A673 (cell line): ENCODE results near the gene CUBN. TPM values are rescaled to one million over a fixed set of nuclear protein-coding genes. Genes with fewer than 3 reads are reported as not detected.

Experiments
- BruUV-seq: library from RNA; stranded (reverse); fragments of 400-500 nt; replicated peaks from 2 replicates; lab custom pipeline; 2021; lab: Mats Ljungman, UMichigan
- CTCF ChIA-PET: fragments of 300-600 bp; sonication (Branson Sonifier 250); formaldehyde crosslinking; loops from one replicate; lab custom pipeline; 2022; ENCODE audit warnings: antibody characterized with exemption; lab: Charles Lee
- POLR2A ChIA-PET: fragments of 300-600 bp; sonication (Branson Sonifier 250); formaldehyde crosslinking; loops from one replicate; lab custom pipeline; 2022; ENCODE audit warnings: antibody characterized with exemption; ENCODE audit not compliant: low non-redundant PET; lab: Charles Lee
- DNase-seq: peaks from one replicate; pipeline ENCODE4 v3.0.0-alpha.2; 2015; ENCODE audit warnings: low spot score
- H3K27ac ChIP-seq: fragments of 200-600 bp; sonication (generic); 2 replicates; pipeline ENCODE4 v1.5.1; 2016; ENCODE audit warnings: mixed run types, low read depth, mild to moderate bottlenecking, mixed read lengths, antibody characterized with exemption, low read length; ENCODE audit not compliant: poor library complexity, severe bottlenecking
- H3K27me3 ChIP-seq: fragments of 200-600 bp; sonication (generic); replicated peaks from 2 replicates; pipeline ENCODE4 v1.6.1; 2017; ENCODE audit warnings: mixed run types, low read depth, mild to moderate bottlenecking, mixed read lengths, antibody characterized with exemption, low read length; ENCODE audit not compliant: insufficient read depth, poor library complexity
- H3K36me3 ChIP-seq: fragments of 200-600 bp; sonication (generic); 2 replicates; pipeline ENCODE4 v1.6.1; 2016; ENCODE audit warnings: mixed run types, mild to moderate bottlenecking, mixed read lengths, antibody characterized with exemption, low read length; ENCODE audit not compliant: insufficient read depth, poor library complexity, severe bottlenecking
- H3K4me1 ChIP-seq: fragments of 200-600 bp; sonication (generic); 2 replicates; pipeline ENCODE4 v1.6.1; 2017; ENCODE audit warnings: mixed run types, mild to moderate bottlenecking, mixed read lengths, antibody characterized with exemption, low read length; ENCODE audit not compliant: insufficient read depth, poor library complexity, severe bottlenecking
- H3K4me3 ChIP-seq: fragments of 200-600 bp; sonication (generic); 2 replicates; pipeline ENCODE4 v1.5.1; 2016; ENCODE audit warnings: low read depth, mixed run types, mild to moderate bottlenecking, mixed read lengths, low read length; ENCODE audit not compliant: poor library complexity, severe bottlenecking
- H3K9me3 ChIP-seq: fragments of 200-600 bp; sonication (generic); 2 replicates; pipeline ENCODE4 v1.6.1; 2016; ENCODE audit warnings: mixed run types, low read depth, mild to moderate bottlenecking, mixed read lengths, antibody characterized with exemption, low read length; ENCODE audit not compliant: poor library complexity, severe bottlenecking
- EZH2 ChIP-seq: fragments of 200-600 bp; sonication (generic); IDR thresholded peaks from 2 replicates; pipeline ENCODE4 v1.6.1; 2017; ENCODE audit warnings: borderline replicate concordance, low read depth, mild to moderate bottlenecking, mixed read lengths, antibody characterized with exemption, low read length; ENCODE audit not compliant: poor library complexity, severe bottlenecking
- intact Hi-C: fragments of 100-400 bp; cut with micrococcal nuclease; formaldehyde crosslinking; loops from one replicate; pipeline ENCODE4 v1.10.0; 2022; ENCODE audit not compliant: unreplicated experiment
- total RNA-seq: library from RNA; stranded (reverse); gene quantifications from 2 replicates; pipeline ENCODE4 v1.2.3, GENCODE V29; 2021
- TF ChIP-seq, protein P1 (sequence below): fragments of 300-800, 200-600 bp; sonication (generic); conservative IDR thresholded peaks from 2 replicates; pipeline ENCODE4 v1.5.1; 2017; ENCODE audit warnings: low read depth, mild to moderate bottlenecking, antibody characterized with exemption, low read length, moderate library complexity, mixed read lengths

Gene CUBN
- total RNA-seq, 1 experiment from 2014 or later: 3.4 TPM

DNA sequence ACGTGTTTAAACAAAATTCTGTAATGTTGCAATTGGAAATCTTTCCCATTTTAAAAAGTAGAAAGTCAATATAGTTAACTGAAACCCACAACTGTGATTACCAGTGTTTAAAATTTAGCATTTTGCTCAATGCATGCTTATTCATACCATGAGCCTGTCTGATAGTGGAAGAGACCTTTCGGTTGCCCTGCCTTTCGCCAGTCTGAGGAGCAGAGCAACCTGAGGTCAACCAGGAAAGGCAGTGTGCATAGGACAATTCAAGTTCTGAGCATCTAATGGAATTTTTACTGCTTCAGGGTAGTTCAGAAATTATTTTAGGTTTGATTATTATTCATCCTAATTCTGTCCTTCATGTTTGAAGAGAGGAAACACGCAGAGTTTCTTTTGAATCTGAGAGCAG lies 100.8 kb downstream of the CUBN start:
- peak overlapping the region; percentile 8 for H3K4me3 ChIP-seq
- POLR2A ChIA-PET: no interaction called here
- peak overlapping the region; percentile 84 for H3K27ac ChIP-seq
- CTCF ChIA-PET: no interaction called here
- H3K4me1 ChIP-seq: peaks cover 78% of the 10 kb centered on the region
- H3K36me3 ChIP-seq: no peaks in the 10 kb centered on the region
- no peak for DNase-seq
- H3K27me3 ChIP-seq: no peaks in the 10 kb centered on the region
- TF ChIP-seq, protein P1, sequence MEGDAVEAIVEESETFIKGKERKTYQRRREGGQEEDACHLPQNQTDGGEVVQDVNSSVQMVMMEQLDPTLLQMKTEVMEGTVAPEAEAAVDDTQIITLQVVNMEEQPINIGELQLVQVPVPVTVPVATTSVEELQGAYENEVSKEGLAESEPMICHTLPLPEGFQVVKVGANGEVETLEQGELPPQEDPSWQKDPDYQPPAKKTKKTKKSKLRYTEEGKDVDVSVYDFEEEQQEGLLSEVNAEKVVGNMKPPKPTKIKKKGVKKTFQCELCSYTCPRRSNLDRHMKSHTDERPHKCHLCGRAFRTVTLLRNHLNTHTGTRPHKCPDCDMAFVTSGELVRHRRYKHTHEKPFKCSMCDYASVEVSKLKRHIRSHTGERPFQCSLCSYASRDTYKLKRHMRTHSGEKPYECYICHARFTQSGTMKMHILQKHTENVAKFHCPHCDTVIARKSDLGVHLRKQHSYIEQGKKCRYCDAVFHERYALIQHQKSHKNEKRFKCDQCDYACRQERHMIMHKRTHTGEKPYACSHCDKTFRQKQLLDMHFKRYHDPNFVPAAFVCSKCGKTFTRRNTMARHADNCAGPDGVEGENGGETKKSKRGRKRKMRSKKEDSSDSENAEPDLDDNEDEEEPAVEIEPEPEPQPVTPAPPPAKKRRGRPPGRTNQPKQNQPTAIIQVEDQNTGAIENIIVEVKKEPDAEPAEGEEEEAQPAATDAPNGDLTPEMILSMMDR: no peak
- no peak for TF ChIP-seq EZH2
- intact Hi-C loops: loop anchor here (5.0 kb wide), 3 partner anchors 39 to 204 kb away; no protein-coding TSS in a partner anchor
- BruUV-seq: no TSS peak
- H3K9me3 ChIP-seq: no peaks in the 10 kb centered on the region

DNA sequence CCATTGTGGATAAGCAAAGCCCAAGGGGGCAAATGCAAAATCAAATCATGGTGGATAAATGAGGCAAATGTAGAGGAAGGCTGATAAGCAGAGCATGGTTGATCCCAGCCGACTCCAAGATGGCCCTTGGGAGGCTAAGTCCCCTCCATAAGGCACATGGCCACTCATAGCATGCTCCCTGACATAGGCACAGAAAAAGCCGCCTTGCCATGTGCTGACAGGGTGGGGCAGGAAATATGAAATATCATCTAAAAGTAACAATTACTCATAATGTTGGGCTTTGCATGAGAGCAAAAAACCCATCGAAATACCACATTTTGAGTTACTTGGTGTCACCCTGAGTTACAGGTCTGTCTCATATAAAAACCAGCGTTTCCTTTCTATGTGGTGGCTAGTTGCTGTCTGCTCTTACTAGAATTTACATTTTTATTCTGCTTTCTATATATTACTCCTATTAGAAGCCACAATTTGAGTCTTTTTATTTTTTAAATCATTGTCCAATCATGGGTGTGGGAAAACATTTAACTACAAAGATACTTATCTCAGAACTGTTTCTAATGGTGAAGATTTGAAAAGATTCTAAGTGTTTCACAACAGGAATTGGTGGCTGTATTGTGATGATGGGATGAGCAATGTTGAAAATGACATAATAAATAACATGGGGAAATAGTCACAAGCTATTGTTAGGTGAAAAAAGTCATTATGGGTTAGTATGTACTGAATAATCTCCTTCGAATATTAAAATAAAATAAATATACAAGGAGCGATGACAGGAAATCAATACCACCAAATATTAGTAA lies 102.7 kb downstream of the CUBN start:
- ChIA-PET POLR2A (no interaction called here), CTCF (no interaction called here)
- H3K27ac ChIP-seq: no peak overlapping the region
- TF ChIP-seq EZH2: no peak
- TF ChIP-seq, protein P1: no peak
- no peak for DNase-seq
- no peaks in the 10 kb centered on the region for H3K36me3 ChIP-seq
- no peaks in the 10 kb centered on the region for H3K9me3 ChIP-seq
- intact Hi-C loops: loop anchor here (5.0 kb wide), 3 partner anchors 40 to 205 kb away; no protein-coding TSS in a partner anchor
- BruUV-seq: no TSS peak
- peaks cover 90% of the 10 kb centered on the region for H3K4me1 ChIP-seq
- H3K27me3 ChIP-seq: no peaks in the 10 kb centered on the region
- H3K4me3 ChIP-seq: no peak overlapping the region

DNA sequence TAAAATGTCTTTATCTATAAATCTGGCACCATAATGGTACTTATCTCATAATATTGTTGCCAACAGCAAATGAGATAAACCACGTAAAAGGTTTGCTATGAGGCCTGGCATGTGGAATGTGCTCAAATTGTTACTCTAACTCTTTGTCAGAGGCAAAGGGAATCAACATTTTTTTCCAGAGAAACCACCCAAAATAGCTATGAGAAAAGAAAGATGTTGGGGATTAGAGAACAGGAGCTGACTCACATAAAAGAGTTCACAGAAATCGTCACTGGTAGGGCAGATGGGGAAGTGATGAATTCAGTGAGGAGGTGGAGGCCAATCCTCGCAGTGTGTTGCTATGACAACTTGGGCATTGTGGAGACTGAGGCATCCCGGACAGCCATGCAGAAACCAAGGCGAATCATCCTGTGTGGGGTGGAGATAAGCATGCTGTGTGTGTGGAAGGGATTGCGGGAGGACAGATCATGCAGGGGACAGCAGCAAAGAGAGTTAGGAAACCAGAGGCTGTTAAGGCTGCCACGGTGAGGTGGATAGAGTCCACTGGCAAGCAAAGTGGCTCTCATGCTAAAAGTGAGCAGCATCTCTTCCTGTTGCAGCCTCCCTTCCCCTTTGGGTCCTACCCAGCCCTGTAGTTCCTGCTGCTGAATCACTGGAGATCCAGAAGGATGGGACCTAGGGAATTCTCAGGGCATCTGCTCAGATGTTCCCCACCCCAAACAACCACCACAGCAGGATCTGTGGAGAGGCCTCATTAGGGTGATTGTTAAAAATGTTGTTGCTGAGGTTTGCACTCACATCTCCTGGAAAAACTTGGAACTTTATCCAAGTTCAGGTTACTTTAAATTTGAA lies 103.9 kb downstream of the CUBN start:
- no TSS peak for BruUV-seq
- DNase-seq: peak; percentile 66
- Histone ChIP-seq H3K36me3 (no peaks in the 10 kb centered on the region), H3K4me3 (no peak overlapping the region), H3K4me1 (peaks cover 87% of the 10 kb centered on the region), H3K27ac (peak overlapping the region; percentile 81), H3K27me3 (no peaks in the 10 kb centered on the region), H3K9me3 (no peaks in the 10 kb centered on the region)
- CTCF ChIA-PET: no interaction called here
- intact Hi-C loops: loop anchor here (5.0 kb wide), 3 partner anchors 42 to 207 kb away; no protein-coding TSS in a partner anchor
- POLR2A ChIA-PET: interaction anchor here (0.7 kb wide), 1 partner anchor 592 kb away, joined by 3 read pairs; the partner anchor contains the start of gene HACD1
- TF ChIP-seq, protein P1: no peak
- no peak for TF ChIP-seq EZH2
